Activated B cell treated with CpG ODN at 0.5 μM for 24 hours (primary cell): ENCODE data around the gene BPIFB6. TPM values are rescaled to one million over a fixed set of nuclear protein-coding genes. Genes with fewer than 3 reads are reported as not detected.

ENCODE experiments used
- ATAC-seq: fragments of 200-7000 bp; cut with Tn5 transposase; one replicate; pipeline ENCODE4 v1.10.0; 2021; ENCODE audit warnings: low read depth, mild to moderate bottlenecking, moderate library complexity
- CTCF ChIA-PET: fragments of 350-600 bp; sonication (Branson Sonifier 250); formaldehyde crosslinking; loops from one replicate; lab custom pipeline; 2021; ENCODE audit warnings: antibody characterized with exemption; lab: Charles Lee
- POLR2A ChIA-PET: fragments of 350-600 bp; sonication (Branson Sonifier 250); formaldehyde crosslinking; loops from one replicate; lab custom pipeline; 2021; ENCODE audit warnings: antibody characterized with exemption; lab: Charles Lee
- DNase-seq: peaks from one replicate; pipeline ENCODE4 v3.0.0; 2022
- H3K27ac Mint-ChIP-seq: one replicate; pipeline ENCODE4 v1.8.0; 2020; ENCODE audit warnings: mixed read lengths
- H3K27me3 Mint-ChIP-seq: one replicate; pipeline ENCODE4 v1.8.0; 2021; ENCODE audit warnings: mixed read lengths
- H3K36me3 Mint-ChIP-seq: one replicate; pipeline ENCODE4 v1.8.0; 2021; ENCODE audit warnings: low read depth, mixed read lengths
- H3K4me1 Mint-ChIP-seq: one replicate; pipeline ENCODE4 v1.8.0; 2021; ENCODE audit warnings: mixed read lengths
- H3K4me3 Mint-ChIP-seq: one replicate; pipeline ENCODE4 v1.8.0; 2020; ENCODE audit warnings: mild to moderate bottlenecking, mixed read lengths
- H3K9me3 Mint-ChIP-seq: one replicate; pipeline ENCODE4 v1.8.0; 2020; ENCODE audit warnings: mixed read lengths
- CTCF ChIP-seq: fragments of 200-600 bp; IDR thresholded peaks from one replicate; pipeline ENCODE4 v1.8.0; 2022; ENCODE audit warnings: antibody characterized with exemption, mild to moderate bottlenecking
- intact Hi-C: fragments of 100-400 bp; cut with micrococcal nuclease; formaldehyde crosslinking; loops from one replicate; pipeline ENCODE4 v1.15.1; 2024
- total RNA-seq: library from RNA; stranded (reverse); gene quantifications from 2 replicates; pipeline ENCODE4 v1.2.3, GENCODE V29; 2022

The BPIFB6 gene
- total RNA-seq, 1 donor from 2014 or later: not detected

GRCh38 chr20:33010133-33010504 is 21.3 kb upstream of the BPIFB6 start:
- CTCF ChIA-PET: no interaction called here
- peaks cover 3% of the 10 kb centered on the region for H3K9me3 Mint-ChIP-seq
- H3K36me3 Mint-ChIP-seq: no peaks in the 10 kb centered on the region
- POLR2A ChIA-PET: no interaction called here
- H3K27me3 Mint-ChIP-seq: no peaks in the 10 kb centered on the region
- DNase-seq: no peak
- H3K4me3 Mint-ChIP-seq: no peak overlapping the region
- intact Hi-C loops: no loop called here
- TF ChIP-seq CTCF: no peak
- no peak overlapping the region for H3K27ac Mint-ChIP-seq
- ATAC-seq: no peak
- H3K4me1 Mint-ChIP-seq: no peaks in the 10 kb centered on the region

GRCh38 chr20:33010674-33011449 is 20.6 kb upstream of the BPIFB6 start:
- no peak overlapping the region for H3K4me3 Mint-ChIP-seq
- ChIA-PET CTCF (no interaction called here), POLR2A (no interaction called here)
- H3K27ac Mint-ChIP-seq: no peak overlapping the region
- H3K4me1 Mint-ChIP-seq: no peaks in the 10 kb centered on the region
- no peaks in the 10 kb centered on the region for H3K9me3 Mint-ChIP-seq
- H3K36me3 Mint-ChIP-seq: no peaks in the 10 kb centered on the region
- ATAC-seq (no peak), DNase-seq (no peak)
- no peak for TF ChIP-seq CTCF
- intact Hi-C loops: no loop called here
- H3K27me3 Mint-ChIP-seq: no peaks in the 10 kb centered on the region

GRCh38 chr20:33012327-33013189 is 18.9 kb upstream of the BPIFB6 start:
- no peak for ATAC-seq
- POLR2A ChIA-PET: no interaction called here
- intact Hi-C loops: no loop called here
- Mint-ChIP-seq H3K36me3 (no peaks in the 10 kb centered on the region), H3K4me1 (no peaks in the 10 kb centered on the region), H3K27me3 (no peaks in the 10 kb centered on the region), H3K27ac (no peak overlapping the region), H3K4me3 (no peak overlapping the region), H3K9me3 (no peaks in the 10 kb centered on the region)
- DNase-seq: no peak
- CTCF ChIA-PET: no interaction called here
- no peak for TF ChIP-seq CTCF

- H3K4me3 Mint-ChIP-seq: no peak overlapping the region
- DNase-seq: no peak
- CTCF ChIA-PET: no interaction called here
Measured at GRCh38 chr20:33013701-33014326, 17.6 kb upstream of the BPIFB6 start.

More at GRCh38 chr20:33013701-33014326, 17.6 kb upstream of the BPIFB6 start:
- POLR2A ChIA-PET: no interaction called here
- ATAC-seq: no peak
- Mint-ChIP-seq H3K27me3 (no peaks in the 10 kb centered on the region), H3K27ac (no peak overlapping the region), H3K36me3 (no peaks in the 10 kb centered on the region), H3K4me1 (no peaks in the 10 kb centered on the region), H3K9me3 (no peaks in the 10 kb centered on the region)
- intact Hi-C loops: no loop called here
- no peak for TF ChIP-seq CTCF
